DND-41 (cell line): ENCODE measurements around the gene FAM219A.

Source experiments
- CTCF ChIP-seq: IDR thresholded peaks from 2 replicates; pipeline ENCODE4 v1.5.1; 2012; ENCODE audit warnings: borderline replicate concordance, low read length, moderate library complexity, mild to moderate bottlenecking; ENCODE audit not compliant: poor library complexity, severe bottlenecking; ENCODE audit errors: extremely low read depth
- EZH2 ChIP-seq: IDR thresholded peaks from 3 replicates; pipeline ENCODE4 v1.6.1; 2012; ENCODE audit warnings: borderline replicate concordance, low read depth, mild to moderate bottlenecking, moderate library complexity, low read length, inconsistent platforms; ENCODE audit not compliant: severe bottlenecking

GRCh38 chr9:34492051-34492450 lies 33.7 kb upstream of the FAM219A start:
- no peak for TF ChIP-seq CTCF
- TF ChIP-seq EZH2, result no peak
